ENCODE measurements around the gene MAPT.

MAPT gene

DNA sequence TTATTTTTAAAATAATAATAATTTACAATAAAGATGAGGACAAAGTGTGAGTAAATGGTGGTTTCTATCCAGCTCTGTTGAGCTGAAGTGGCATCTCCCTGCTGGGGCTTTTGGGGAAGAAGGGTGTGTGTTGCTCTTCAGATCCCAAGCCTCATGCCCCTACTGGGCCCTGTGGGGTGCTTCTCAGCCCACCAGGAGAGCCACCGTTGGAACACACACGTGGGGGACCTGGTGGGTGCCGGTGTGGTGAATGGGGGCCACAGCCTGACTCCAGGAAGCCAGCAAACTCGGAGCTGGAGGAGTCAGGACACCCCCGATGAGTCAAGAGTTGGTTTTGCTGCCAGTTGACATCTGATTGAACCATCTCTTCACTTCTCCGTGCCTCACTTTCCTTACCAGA, 66.9 kb downstream of the MAPT start:
- no peak overlapping the region for H3K4me2 ChIP-seq (ENCODE audit: insufficient read depth, low read length)
- TF ChIP-seq, protein P1, sequence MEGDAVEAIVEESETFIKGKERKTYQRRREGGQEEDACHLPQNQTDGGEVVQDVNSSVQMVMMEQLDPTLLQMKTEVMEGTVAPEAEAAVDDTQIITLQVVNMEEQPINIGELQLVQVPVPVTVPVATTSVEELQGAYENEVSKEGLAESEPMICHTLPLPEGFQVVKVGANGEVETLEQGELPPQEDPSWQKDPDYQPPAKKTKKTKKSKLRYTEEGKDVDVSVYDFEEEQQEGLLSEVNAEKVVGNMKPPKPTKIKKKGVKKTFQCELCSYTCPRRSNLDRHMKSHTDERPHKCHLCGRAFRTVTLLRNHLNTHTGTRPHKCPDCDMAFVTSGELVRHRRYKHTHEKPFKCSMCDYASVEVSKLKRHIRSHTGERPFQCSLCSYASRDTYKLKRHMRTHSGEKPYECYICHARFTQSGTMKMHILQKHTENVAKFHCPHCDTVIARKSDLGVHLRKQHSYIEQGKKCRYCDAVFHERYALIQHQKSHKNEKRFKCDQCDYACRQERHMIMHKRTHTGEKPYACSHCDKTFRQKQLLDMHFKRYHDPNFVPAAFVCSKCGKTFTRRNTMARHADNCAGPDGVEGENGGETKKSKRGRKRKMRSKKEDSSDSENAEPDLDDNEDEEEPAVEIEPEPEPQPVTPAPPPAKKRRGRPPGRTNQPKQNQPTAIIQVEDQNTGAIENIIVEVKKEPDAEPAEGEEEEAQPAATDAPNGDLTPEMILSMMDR (IDR thresholded peaks at IDR 0.05; ENCODE audit: borderline replicate concordance, extremely low read depth, low read length, poor library complexity, severe bottlenecking): no peak
- no peak for TF ChIP-seq EZH2 (IDR thresholded peaks at IDR 0.05; ENCODE audit: borderline replicate concordance, low read depth, low read length, severe bottlenecking)

DNA sequence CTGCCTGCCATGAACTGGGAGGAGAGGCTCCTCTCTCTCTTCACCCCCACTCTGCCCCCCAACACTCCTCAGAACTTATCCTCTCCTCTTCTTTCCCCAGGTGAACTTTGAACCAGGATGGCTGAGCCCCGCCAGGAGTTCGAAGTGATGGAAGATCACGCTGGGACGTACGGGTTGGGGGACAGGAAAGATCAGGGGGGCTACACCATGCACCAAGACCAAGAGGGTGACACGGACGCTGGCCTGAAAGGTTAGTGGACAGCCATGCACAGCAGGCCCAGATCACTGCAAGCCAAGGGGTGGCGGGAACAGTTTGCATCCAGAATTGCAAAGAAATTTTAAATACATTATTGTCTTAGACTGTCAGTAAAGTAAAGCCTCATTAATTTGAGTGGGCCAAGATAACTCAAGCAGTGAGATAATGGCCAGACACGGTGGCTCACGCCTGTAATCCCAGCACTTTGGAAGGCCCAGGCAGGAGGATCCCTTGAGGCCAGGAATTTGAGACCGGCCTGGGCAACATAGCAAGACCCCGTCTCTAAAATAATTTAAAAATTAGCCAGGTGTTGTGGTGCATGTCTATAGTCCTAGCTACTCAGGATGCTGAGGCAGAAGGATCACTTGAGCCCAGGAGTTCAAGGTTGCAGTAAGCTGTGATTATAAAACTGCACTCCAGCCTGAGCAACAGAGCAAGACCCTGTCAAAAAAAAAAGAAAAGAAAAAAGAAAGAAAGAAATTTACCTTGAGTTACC, 68.0 kb downstream of the MAPT start:
- Histone ChIP-seq H3K4me2 (ENCODE audit: insufficient read depth, low read length) (no peak overlapping the region), H3K79me2 (ENCODE audit: insufficient read depth, low read length) (no peaks in the 10 kb centered on the region), H3K9ac (ENCODE audit: low read depth, low read length) (no peak overlapping the region), H3K36me3 (ENCODE audit: insufficient read depth, low read length) (no peaks in the 10 kb centered on the region), H4K20me1 (ENCODE audit: insufficient read depth, low read length) (no peaks in the 10 kb centered on the region), H3K27ac (ENCODE audit: low read length) (no peak overlapping the region), H3K4me3 (ENCODE audit: low read depth in 1 of 2, low read length in 2 of 2) (no peak overlapping the region), H3K27me3 (ENCODE audit: insufficient read depth, low read length, poor library complexity) (no peaks in the 10 kb centered on the region), H2AFZ (ENCODE audit: low read depth, low read length) (no peak overlapping the region), H3K9me3 (ENCODE audit: insufficient read depth, low read length, severe bottlenecking) (no peaks in the 10 kb centered on the region), H3K4me1 (ENCODE audit: insufficient read depth, low read length) (no peaks in the 10 kb centered on the region)
- DNase-seq: no peak
- ATAC-seq (ENCODE audit: insufficient read depth, low read depth): no peak
- TF ChIP-seq EZH2 (IDR thresholded peaks at IDR 0.05; ENCODE audit: borderline replicate concordance, low read depth, low read length, severe bottlenecking): no peak
- TF ChIP-seq, protein P1 (IDR thresholded peaks at IDR 0.05; ENCODE audit: borderline replicate concordance, extremely low read depth, low read length, poor library complexity, severe bottlenecking): no peak

More for the DNA sequence above, 66.9 kb downstream of the MAPT start:
- Histone ChIP-seq H2AFZ (ENCODE audit: low read depth, low read length) (no peak overlapping the region), H4K20me1 (ENCODE audit: insufficient read depth, low read length) (no peaks in the 10 kb centered on the region), H3K9ac (ENCODE audit: low read depth, low read length) (no peak overlapping the region), H3K27ac (ENCODE audit: low read length) (no peak overlapping the region), H3K9me3 (ENCODE audit: insufficient read depth, low read length, severe bottlenecking) (no peaks in the 10 kb centered on the region), H3K4me1 (ENCODE audit: insufficient read depth, low read length) (no peaks in the 10 kb centered on the region), H3K79me2 (ENCODE audit: insufficient read depth, low read length) (no peaks in the 10 kb centered on the region), H3K4me3 (ENCODE audit: low read depth in 1 of 2, low read length in 2 of 2) (no peak overlapping the region), H3K27me3 (ENCODE audit: insufficient read depth, low read length, poor library complexity) (no peaks in the 10 kb centered on the region), H3K36me3 (ENCODE audit: insufficient read depth, low read length) (no peaks in the 10 kb centered on the region)
- DNase-seq (no peak), ATAC-seq (ENCODE audit: insufficient read depth, low read depth) (no peak)

DNA sequence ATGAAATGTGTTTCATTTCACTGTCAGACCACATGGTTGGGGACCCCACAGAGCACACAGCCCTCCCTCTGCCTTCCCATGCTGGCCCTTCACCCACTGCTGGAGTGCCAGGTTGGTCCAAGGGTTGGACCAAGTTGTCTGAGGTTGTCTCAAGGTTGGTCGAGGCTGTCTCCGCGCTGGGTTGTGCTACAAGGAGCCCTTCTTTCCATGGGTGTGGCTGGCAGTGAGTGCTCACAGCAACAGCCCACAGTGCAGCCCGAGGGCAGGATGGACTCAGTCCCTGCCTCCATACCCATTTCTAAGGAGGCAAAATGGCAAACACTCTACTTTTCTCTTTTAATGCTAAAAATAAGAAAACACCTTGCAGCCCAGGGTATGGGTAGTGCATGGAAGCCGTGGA, 68.9 kb downstream of the MAPT start:
- no peak for TF ChIP-seq EZH2 (IDR thresholded peaks at IDR 0.05; ENCODE audit: borderline replicate concordance, low read depth, low read length, severe bottlenecking)
- TF ChIP-seq, protein P1 (IDR thresholded peaks at IDR 0.05; ENCODE audit: borderline replicate concordance, extremely low read depth, low read length, poor library complexity, severe bottlenecking): no peak
- H3K27me3 ChIP-seq (ENCODE audit: insufficient read depth, low read length, poor library complexity): no peaks in the 10 kb centered on the region
- no peak overlapping the region for H3K9ac ChIP-seq (ENCODE audit: low read depth, low read length)
- no peak for DNase-seq
- no peak for ATAC-seq (ENCODE audit: insufficient read depth, low read depth)
- no peaks in the 10 kb centered on the region for H3K4me1 ChIP-seq (ENCODE audit: insufficient read depth, low read length)
- no peak overlapping the region for H2AFZ ChIP-seq (ENCODE audit: low read depth, low read length)
- no peaks in the 10 kb centered on the region for H3K36me3 ChIP-seq (ENCODE audit: insufficient read depth, low read length)
- no peaks in the 10 kb centered on the region for H3K79me2 ChIP-seq (ENCODE audit: insufficient read depth, low read length)
- H3K9me3 ChIP-seq (ENCODE audit: insufficient read depth, low read length, severe bottlenecking): no peaks in the 10 kb centered on the region
- no peak overlapping the region for H3K4me2 ChIP-seq (ENCODE audit: insufficient read depth, low read length)
- no peak overlapping the region for H3K27ac ChIP-seq (ENCODE audit: low read length)
- H3K4me3 ChIP-seq (ENCODE audit: low read depth in 1 of 2, low read length in 2 of 2): no peak overlapping the region
- H4K20me1 ChIP-seq (ENCODE audit: insufficient read depth, low read length): no peaks in the 10 kb centered on the region
